K562 (cell line): ENCODE data around the gene RPL28. TPM values are rescaled to one million over a fixed set of nuclear protein-coding genes. Genes with fewer than 3 reads are reported as not detected.

Experiments used
- BCL6 ChIP-seq: fragments of 250-450 bp; sonication (Bioruptor Pico); IDR thresholded peaks from 2 replicates; pipeline ENCODE4 v1.4.0; 2020
- CBFA2T2 ChIP-seq: fragments of 450-650 bp; conservative IDR thresholded peaks from 2 replicates; pipeline ENCODE4 v1.6.1; 2017; ENCODE audit warnings: mild to moderate bottlenecking
- DMBX1 ChIP-seq: fragments of 250-450 bp; sonication (Bioruptor Pico); IDR thresholded peaks from 2 replicates; pipeline ENCODE4 v1.8.0; 2022; ENCODE audit warnings: inconsistent platforms, mild to moderate bottlenecking, moderate library complexity, borderline replicate concordance
- EHMT2 ChIP-seq: fragments of 450-650 bp; IDR thresholded peaks from 2 replicates; pipeline ENCODE4 v1.6.1; 2018; ENCODE audit warnings: antibody characterized with exemption
- ETS1 ChIP-seq: conservative IDR thresholded peaks from 2 replicates; pipeline ENCODE4 v1.6.1; 2011; ENCODE audit warnings: low read depth, mild to moderate bottlenecking, low read length; ENCODE audit not compliant: control insufficient read depth
- FOXM1 ChIP-seq, 2 experiments: fragments of 450-650 bp in 1 of 2; sonication (generic) in 1 of 2; formaldehyde crosslinking in 1 of 2; IDR thresholded peaks; 2 replicates each; pipeline versions ENCODE4 v1.6.1 to v1.9.0; 2017 to 2022; ENCODE audit warnings: low read depth in 2 of 2, mild to moderate bottlenecking in 2 of 2, missing genetic modification reagents in 1 of 2, moderate library complexity in 1 of 2
- NCOA2 ChIP-seq, 2 experiments: fragments of 450-650 bp; IDR thresholded peaks; 2 replicates each; pipeline ENCODE4 v1.6.1; 2018; ENCODE audit warnings: mild to moderate bottlenecking in 2 of 2, moderate library complexity in 1 of 2; ENCODE audit not compliant: partially characterized antibody in 2 of 2
- PHF21A ChIP-seq: fragments of 450-650 bp; IDR thresholded peaks from 2 replicates; pipeline ENCODE4 v1.6.1; 2017; ENCODE audit warnings: low read depth, borderline replicate concordance
- RBM17 ChIP-seq: fragments of 200-400 bp; formaldehyde crosslinking; IDR thresholded peaks from 2 replicates; pipeline ENCODE4 v1.6.1; 2017; ENCODE audit warnings: low read depth, mild to moderate bottlenecking, low read length, borderline replicate concordance
- RFX7 ChIP-seq: fragments of 250-450 bp; sonication (Bioruptor Pico); IDR thresholded peaks from 2 replicates; pipeline ENCODE4 v1.5.1; 2021; ENCODE audit warnings: mild to moderate bottlenecking
- SMARCC2 ChIP-seq: fragments of 450-650 bp; IDR thresholded peaks from 2 replicates; pipeline ENCODE4 v1.6.1; 2017; ENCODE audit warnings: antibody characterized with exemption, moderate library complexity, mild to moderate bottlenecking, low read depth
- TBL1XR1 ChIP-seq, 2 experiments: IDR thresholded peaks; 2 replicates each; pipeline ENCODE4 v1.6.1; 2012; ENCODE audit warnings: improper control_type of control experiment in 2 of 2, low read length in 2 of 2, mild to moderate bottlenecking in 1 of 2
- XRCC5 ChIP-seq: fragments of 200-400 bp; formaldehyde crosslinking; IDR thresholded peaks from 2 replicates; pipeline ENCODE4 v1.6.1; 2017; ENCODE audit warnings: low read depth, mild to moderate bottlenecking, low read length
- ZFX ChIP-seq: sonication (generic); formaldehyde crosslinking; IDR thresholded peaks from 2 replicates; pipeline ENCODE4 v1.8.0; 2022; ENCODE audit warnings: mild to moderate bottlenecking, missing genetic modification reagents, moderate library complexity
- ZNF232 ChIP-seq: sonication (generic); formaldehyde crosslinking; IDR thresholded peaks from 2 replicates; pipeline ENCODE4 v1.8.0; 2022; ENCODE audit warnings: mild to moderate bottlenecking, missing genetic modification reagents
- ZNF41 ChIP-seq: fragments of 250-450 bp; sonication (Bioruptor Pico); conservative IDR thresholded peaks from 2 replicates; pipeline ENCODE4 v1.4.0; 2020; ENCODE audit warnings: mild to moderate bottlenecking
- polyA plus RNA-seq, 8 experiments: library from polyadenylated mRNA; depleted of rRNA in 4 of 8; stranded (reverse) in 5 of 8; unstranded in 3 of 8; fragments of >200 nt; fragmentation: Nextera tagmentation in 2 of 8; fragmentation: Illumina TruSeq in 1 of 8; extraction: Ambion mirVana in 2 of 8; extraction: Trizol in 1 of 8; gene quantifications; 2 replicates each; pipeline versions ENCODE4 v1.2.1 to v1.2.3, GENCODE V29; 2011 to 2014; ENCODE audit warnings: inconsistent platforms in 1 of 8, missing spikeins in 1 of 8
- total RNA-seq, 7 experiments: library from RNA; depleted of rRNA in 6 of 7; stranded (reverse); fragments of >200 nt in 6 of 7; fragmentation: Illumina TruSeq in 2 of 7; extraction: Trizol in 2 of 7; gene quantifications; 2 replicates each; pipeline versions ENCODE4 v1.2.1 to v1.2.3, GENCODE V29; 2011 to 2021; ENCODE audit warnings: low replicate concordance in 1 of 7
- TF ChIP-seq, protein P1 (sequence below): sonication (generic); formaldehyde crosslinking; IDR thresholded peaks from 2 replicates; pipeline ENCODE4 v1.8.1; 2023; ENCODE audit warnings: mild to moderate bottlenecking, missing genetic modification reagents
- TF ChIP-seq, protein P2 (sequence below): fragments of 450-650 bp; IDR thresholded peaks from 2 replicates; pipeline ENCODE4 v1.6.1; 2018; ENCODE audit warnings: mild to moderate bottlenecking, low read depth; ENCODE audit not compliant: partially characterized antibody
- TF ChIP-seq, protein P3 (sequence below): fragments of 450-650 bp; formaldehyde crosslinking; conservative IDR thresholded peaks from 2 replicates; pipeline ENCODE4 v1.4.0; 2022; ENCODE audit warnings: mild to moderate bottlenecking, missing genetic modification characterization

RPL28 gene
- total and polyA plus RNA-seq, 9 of the 15 experiments (the other 6 are each of a cell fraction or from before 2014, with no cell fraction given) = 124 to 3,106 (median 622) TPM

DNA sequence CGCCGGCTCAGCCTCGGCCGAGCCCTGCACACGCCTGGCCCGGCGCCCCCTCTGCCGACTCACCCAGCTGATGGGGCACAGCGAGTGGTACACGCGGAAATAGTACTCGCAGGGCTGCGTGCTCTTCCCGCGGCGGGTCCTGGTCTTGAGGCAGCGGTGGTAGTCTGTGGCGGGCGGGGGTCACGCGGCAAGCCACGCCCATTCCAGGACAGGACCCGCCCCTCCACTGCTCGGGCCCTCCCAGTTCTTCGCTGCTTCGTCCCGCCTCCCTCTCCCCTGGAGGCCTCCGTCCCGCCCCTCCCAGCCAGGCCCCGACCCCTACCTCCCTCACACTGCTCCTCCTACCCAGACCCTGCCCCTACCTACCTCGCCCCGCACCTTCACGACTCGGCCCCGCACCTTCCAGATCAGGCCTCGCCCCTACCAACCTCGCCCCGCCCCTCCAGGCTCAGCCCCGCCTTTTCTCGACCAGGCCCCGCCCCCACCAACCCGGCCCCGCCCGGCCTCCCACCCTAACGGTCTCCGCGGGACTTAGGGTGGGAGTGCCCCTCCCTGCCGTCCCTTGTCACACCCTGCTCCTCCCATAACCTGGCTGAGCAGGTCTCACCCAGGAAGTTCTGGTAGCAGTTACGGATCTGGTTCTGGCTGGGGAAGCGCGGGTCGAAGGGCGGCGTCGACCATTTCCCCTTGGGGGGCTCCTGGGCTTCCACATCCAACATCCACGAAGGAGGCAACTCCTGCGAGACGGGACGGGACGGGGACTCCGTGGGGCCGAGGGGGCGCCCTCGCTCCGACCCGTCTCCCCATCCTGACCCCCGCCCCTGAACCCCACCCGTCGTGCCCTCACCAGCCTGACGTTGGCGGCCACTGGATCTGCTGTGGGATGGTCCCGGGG lies 31.7 kb upstream of the RPL28 start (continued):
- TF ChIP-seq CBFA2T2 = no peak
- TF ChIP-seq ETS1 = no peak
- TF ChIP-seq EHMT2 = no peak
- 0 out of 2 replicates have a peak, but pooled peaks have one; percentile 30 for TF ChIP-seq ZFX (CRISPR knock-in tag)
- TF ChIP-seq, protein P1, sequence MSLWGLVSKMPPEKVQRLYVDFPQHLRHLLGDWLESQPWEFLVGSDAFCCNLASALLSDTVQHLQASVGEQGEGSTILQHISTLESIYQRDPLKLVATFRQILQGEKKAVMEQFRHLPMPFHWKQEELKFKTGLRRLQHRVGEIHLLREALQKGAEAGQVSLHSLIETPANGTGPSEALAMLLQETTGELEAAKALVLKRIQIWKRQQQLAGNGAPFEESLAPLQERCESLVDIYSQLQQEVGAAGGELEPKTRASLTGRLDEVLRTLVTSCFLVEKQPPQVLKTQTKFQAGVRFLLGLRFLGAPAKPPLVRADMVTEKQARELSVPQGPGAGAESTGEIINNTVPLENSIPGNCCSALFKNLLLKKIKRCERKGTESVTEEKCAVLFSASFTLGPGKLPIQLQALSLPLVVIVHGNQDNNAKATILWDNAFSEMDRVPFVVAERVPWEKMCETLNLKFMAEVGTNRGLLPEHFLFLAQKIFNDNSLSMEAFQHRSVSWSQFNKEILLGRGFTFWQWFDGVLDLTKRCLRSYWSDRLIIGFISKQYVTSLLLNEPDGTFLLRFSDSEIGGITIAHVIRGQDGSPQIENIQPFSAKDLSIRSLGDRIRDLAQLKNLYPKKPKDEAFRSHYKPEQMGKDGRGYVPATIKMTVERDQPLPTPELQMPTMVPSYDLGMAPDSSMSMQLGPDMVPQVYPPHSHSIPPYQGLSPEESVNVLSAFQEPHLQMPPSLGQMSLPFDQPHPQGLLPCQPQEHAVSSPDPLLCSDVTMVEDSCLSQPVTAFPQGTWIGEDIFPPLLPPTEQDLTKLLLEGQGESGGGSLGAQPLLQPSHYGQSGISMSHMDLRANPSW (CRISPR knock-in tag) = no peak
- TF ChIP-seq, protein P2, sequence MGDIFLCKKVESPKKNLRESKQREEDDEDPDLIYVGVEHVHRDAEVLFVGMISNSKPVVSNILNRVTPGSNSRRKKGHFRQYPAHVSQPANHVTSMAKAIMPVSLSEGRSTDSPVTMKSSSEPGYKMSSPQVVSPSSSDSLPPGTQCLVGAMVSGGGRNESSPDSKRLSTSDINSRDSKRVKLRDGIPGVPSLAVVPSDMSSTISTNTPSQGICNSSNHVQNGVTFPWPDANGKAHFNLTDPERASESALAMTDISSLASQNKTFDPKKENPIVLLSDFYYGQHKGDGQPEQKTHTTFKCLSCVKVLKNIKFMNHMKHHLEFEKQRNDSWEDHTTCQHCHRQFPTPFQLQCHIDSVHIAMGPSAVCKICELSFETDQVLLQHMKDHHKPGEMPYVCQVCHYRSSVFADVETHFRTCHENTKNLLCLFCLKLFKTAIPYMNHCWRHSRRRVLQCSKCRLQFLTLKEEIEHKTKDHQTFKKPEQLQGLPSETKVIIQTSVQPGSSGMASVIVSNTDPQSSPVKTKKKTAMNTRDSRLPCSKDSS = no peak
- no peak for TF ChIP-seq ZNF41 (CRISPR knock-in tag)
- no peak for TF ChIP-seq RFX7 (CRISPR knock-in tag)
- TF ChIP-seq, protein P3, sequence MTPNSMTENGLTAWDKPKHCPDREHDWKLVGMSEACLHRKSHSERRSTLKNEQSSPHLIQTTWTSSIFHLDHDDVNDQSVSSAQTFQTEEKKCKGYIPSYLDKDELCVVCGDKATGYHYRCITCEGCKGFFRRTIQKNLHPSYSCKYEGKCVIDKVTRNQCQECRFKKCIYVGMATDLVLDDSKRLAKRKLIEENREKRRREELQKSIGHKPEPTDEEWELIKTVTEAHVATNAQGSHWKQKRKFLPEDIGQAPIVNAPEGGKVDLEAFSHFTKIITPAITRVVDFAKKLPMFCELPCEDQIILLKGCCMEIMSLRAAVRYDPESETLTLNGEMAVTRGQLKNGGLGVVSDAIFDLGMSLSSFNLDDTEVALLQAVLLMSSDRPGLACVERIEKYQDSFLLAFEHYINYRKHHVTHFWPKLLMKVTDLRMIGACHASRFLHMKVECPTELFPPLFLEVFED = no peak
- TF ChIP-seq BCL6 (CRISPR knock-in tag) = no peak
- no peak for TF ChIP-seq RBM17
- TF ChIP-seq SMARCC2 = no peak
- TF ChIP-seq TBL1XR1 (IDR thresholded peaks at IDR 0.05; ENCODE audit: low read length in 2 of 2) = no peak
- no peak for TF ChIP-seq XRCC5
- TF ChIP-seq PHF21A = no peak
- no peak for TF ChIP-seq ZNF232 (CRISPR knock-in tag)
- TF ChIP-seq NCOA2 (IDR thresholded peaks at IDR 0.05; ENCODE audit: partially characterized antibody in 2 of 2) = no peak
- TF ChIP-seq DMBX1 = no peak
- TF ChIP-seq FOXM1 (IDR thresholded peaks at IDR 0.05; ENCODE audit: low read depth) = no peak
- no peak; the same call in 1 of the 2 replicates for TF ChIP-seq FOXM1 (CRISPR knock-in tag; IDR thresholded peaks at IDR 0.05; ENCODE audit: low read depth)
